Psoas muscle (tissue), 8 donors: ENCODE measurements around the gene CELSR3. TPM values are rescaled to one million over a fixed set of nuclear protein-coding genes. Genes with fewer than 3 reads are reported as not detected.
A peak's percentile ranks its signal among the peaks of the same experiment; 100 is the strongest.

Experiments
- ATAC-seq, 4 donors: fragments of 200-7000 bp; cut with Tn5 transposase; one replicate each; pipeline ENCODE4 v1.9.1; 2020; ENCODE audit warnings: moderate library complexity in 3 of 4, mild to moderate bottlenecking in 2 of 4
- DNase-seq, 2 donors: peaks; one replicate each; pipeline ENCODE4 v3.0.0-alpha.2; 2020
- H3K27ac ChIP-seq: fragments of 200-600 bp; one replicate; pipeline ENCODE4 v1.8.0; 2022
- H3K27me3 ChIP-seq, 3 donors: fragments of 200-600 bp in 1 of 3; one replicate each; pipeline versions ENCODE4 v1.6.1 to v1.8.0; 2013 to 2022; ENCODE audit warnings: low read length in 2 of 3, mild to moderate bottlenecking in 2 of 3, moderate library complexity in 1 of 3; ENCODE audit not compliant: insufficient read depth in 3 of 3
- H3K36me3 ChIP-seq, 2 donors: fragments of 200-600 bp in 1 of 2; one replicate each; pipeline versions ENCODE4 v1.6.1 to v1.8.0; 2013 to 2022; ENCODE audit warnings: low read depth in 1 of 2, mild to moderate bottlenecking in 1 of 2, moderate library complexity in 1 of 2; ENCODE audit not compliant: insufficient read depth in 1 of 2
- H3K4me1 ChIP-seq: fragments of 200-600 bp; one replicate; pipeline ENCODE4 v1.8.0; 2022
- H3K4me3 ChIP-seq: fragments of 200-600 bp; one replicate; pipeline ENCODE4 v1.8.0; 2022; ENCODE audit warnings: mild to moderate bottlenecking
- H3K9me3 ChIP-seq: fragments of 200-600 bp; one replicate; pipeline ENCODE4 v1.8.0; 2022
- CTCF ChIP-seq: fragments of 200-600 bp; IDR thresholded peaks from one replicate; pipeline ENCODE4 v1.8.0; 2022; ENCODE audit warnings: antibody characterized with exemption
- WGBS, 3 donors: extraction: QIAGEN DNeasy Blood & Tissue Kit; methylation state at CpG; one replicate each; pipeline versions ENCODE4 v1.1.6 to v1.1.7; 2013; 5-methylcytosine and 5-hydroxymethylcytosine counted together
- intact Hi-C, 2 donors: fragments of 100-400 bp; cut with DNase I; formaldehyde crosslinking; loops; one replicate each; pipeline versions ENCODE4 v1.11.0 to v1.14.2; 2022
- polyA plus RNA-seq, 3 donors: library from polyadenylated mRNA; stranded (reverse); fragments of 200-250 nt; gene quantifications; one replicate each; pipeline ENCODE4 v1.2.3, GENCODE V29; 2013
- total RNA-seq, 4 donors: library from RNA; stranded (reverse); fragmentation: NEBNext Ultra II Directional in 2 of 4; extraction: Animal tissue kit (Norgen Biotek cat#: 25700) in 2 of 4; gene quantifications; one replicate each; pipeline versions ENCODE4 v1.2.1 to v1.2.4, GENCODE V29; 2021 to 2023
- donor health status: healthy with polysubstance abuse.
- donor health status: DM: no; HTN: no; CAD: no; lungs with moderate emphysema.
- donor health status: Bipolar disorder and iron deficiency.
- donor health status: healthy.
- donor health status: DM: yes; HTN: yes; CAD: no.
- donor health status: DM: no; HTN: no; CAD: no.
- donor health status: DM: no; HTN: no; CAD: no.
- donor health status: DM: yes; HTN: yes; CAD: no.

Gene CELSR3
- total and polyA plus RNA-seq, 7 donors = 0.04 to 0.21 (median 0.14) TPM

- Histone ChIP-seq H3K9me3 (no peaks in the 10 kb centered on the region), H3K4me3 (no peak overlapping the region), H3K27ac (no peak overlapping the region), H3K4me1 (peaks cover 3% of the 10 kb centered on the region), H3K27me3 (no peaks in the 10 kb centered on the region), H3K36me3 (peaks cover 0 to 52% of the 10 kb centered on the region in 2 donors)
- no peak for TF ChIP-seq CTCF
- DNase-seq (no peak), ATAC-seq (no peak)
- intact Hi-C loops = no loop called here
- 89 to 93% (median 93%) methylated on average over 3 of the region's 3 CpGs for WGBS, 3 donors
Measured at GRCh38 chr3:48697952-48698351, 35.3 kb upstream of the CELSR3 start.

- no peak for TF ChIP-seq CTCF
- no peak for DNase-seq
- Histone ChIP-seq H3K36me3 (peaks cover 0 to 65% of the 10 kb centered on the region in 2 donors), H3K4me1 (peaks cover 3% of the 10 kb centered on the region), H3K9me3 (no peaks in the 10 kb centered on the region), H3K27ac (no peak overlapping the region), H3K27me3 (no peaks in the 10 kb centered on the region), H3K4me3 (no peak overlapping the region)
- no peak for ATAC-seq
- intact Hi-C loops = no loop called here
Measured at GRCh38 chr3:48696601-48697000, 33.9 kb upstream of the CELSR3 start.

GRCh38 chr3:48696156-48696555, 33.5 kb upstream of the CELSR3 start:
- intact Hi-C loops = no loop called here
- Histone ChIP-seq H3K27me3 (no peaks in the 10 kb centered on the region), H3K4me1 (peaks cover 3% of the 10 kb centered on the region), H3K4me3 (no peak overlapping the region), H3K27ac (no peak overlapping the region), H3K9me3 (no peaks in the 10 kb centered on the region), H3K36me3 (peaks cover 0 to 65% of the 10 kb centered on the region in 2 donors)
- TF ChIP-seq CTCF = no peak
- ATAC-seq (no peak), DNase-seq (no peak)
- WGBS, 3 donors = 97 to 99% (median 97%) methylated on average over 5 of the region's 5 CpGs

GRCh38 chr3:48695393-48695753, 32.7 kb upstream of the CELSR3 start:
- ATAC-seq (peak in 3 of 4 donors; percentile 11 to 61 (median 60)), DNase-seq (peak; percentile 55 to 82)
- Histone ChIP-seq H3K4me3 (peak overlapping the region; percentile 32), H3K27me3 (no peaks in the 10 kb centered on the region), H3K27ac (peak overlapping the region; percentile 6), H3K4me1 (no peaks in the 10 kb centered on the region), H3K36me3 (peaks cover 0 to 67% of the 10 kb centered on the region in 2 donors), H3K9me3 (no peaks in the 10 kb centered on the region)
- 71 to 77% (median 77%) methylated on average over 9 of the region's 9 CpGs for WGBS, 3 donors
- TF ChIP-seq CTCF = no peak
- intact Hi-C loops = no loop called here
